Right renal cortex interstitium (tissue), 3 donors: ENCODE data around the gene PPM1L. TPM values are rescaled to one million over a fixed set of nuclear protein-coding genes. Genes with fewer than 3 reads are reported as not detected.

Source experiments
- DNase-seq, 3 donors: peaks; one replicate each; pipeline ENCODE4 v3.0.0-alpha.2; 2013; ENCODE audit warnings: low read depth in 3 of 3, low spot score in 2 of 3
- polyA plus RNA-seq, 3 donors: library from polyadenylated mRNA; unstranded; fragments of 120-200 nt; gene quantifications; one replicate each; pipeline ENCODE4 v1.2.1, GENCODE V29; 2013; ENCODE audit not compliant: insufficient read length in 3 of 3

PPM1L gene
- polyA plus RNA-seq, 3 donors, result 6.3 to 8.2 (median 8.0) TPM

DNA sequence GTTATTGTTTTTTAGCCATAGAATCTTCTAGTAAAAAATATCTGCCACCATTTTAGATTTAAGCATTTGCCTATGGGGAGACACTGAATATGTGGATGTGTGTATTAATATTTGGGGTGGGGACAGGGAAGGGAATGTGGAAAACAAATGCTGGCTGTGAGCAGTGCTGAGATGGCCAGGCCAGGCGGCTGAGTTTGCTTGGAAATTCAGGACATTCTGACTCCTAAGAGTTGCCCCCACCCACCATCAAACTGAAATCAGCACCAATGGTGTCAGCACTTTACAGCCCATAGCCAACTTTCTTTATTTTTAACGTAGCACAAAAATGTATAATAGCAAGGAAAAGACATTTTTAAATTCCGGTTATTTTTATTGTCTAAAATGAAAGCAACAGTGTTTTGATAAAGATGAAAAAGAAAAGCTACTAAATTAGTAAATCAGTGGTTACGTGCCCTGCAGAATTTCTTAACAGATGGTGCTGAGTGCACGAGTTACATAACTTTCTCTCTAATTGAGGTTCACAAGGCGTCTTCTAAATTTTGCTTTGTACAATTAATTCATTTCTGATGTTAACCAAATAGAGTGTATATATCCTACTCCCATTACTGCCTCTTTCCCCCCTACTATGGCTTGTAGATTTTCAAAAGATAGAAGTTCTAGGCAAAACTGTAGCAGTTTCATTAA lies 315.1 kb downstream of the PPM1L start:
- no peak for DNase-seq

DNA sequence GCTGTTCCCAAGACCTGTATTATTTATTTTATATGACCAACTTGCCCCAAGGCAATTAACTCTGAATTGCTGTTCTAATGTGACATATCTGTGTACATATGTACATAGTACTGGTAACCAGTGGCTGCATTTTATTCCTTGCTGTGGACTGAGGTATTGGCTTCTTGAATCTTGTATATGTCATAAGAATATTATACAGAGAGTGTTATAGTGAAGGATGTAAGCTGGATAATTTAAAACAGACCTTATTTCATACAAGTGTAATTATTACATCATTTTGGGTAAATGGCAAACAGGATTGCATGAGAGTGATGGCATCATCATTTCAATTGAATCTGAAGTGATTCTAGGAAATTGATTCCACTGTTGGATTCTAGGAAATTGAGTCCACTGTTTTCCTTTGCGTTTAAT lies 316.2 kb downstream of the PPM1L start:
- no peak for DNase-seq

DNA sequence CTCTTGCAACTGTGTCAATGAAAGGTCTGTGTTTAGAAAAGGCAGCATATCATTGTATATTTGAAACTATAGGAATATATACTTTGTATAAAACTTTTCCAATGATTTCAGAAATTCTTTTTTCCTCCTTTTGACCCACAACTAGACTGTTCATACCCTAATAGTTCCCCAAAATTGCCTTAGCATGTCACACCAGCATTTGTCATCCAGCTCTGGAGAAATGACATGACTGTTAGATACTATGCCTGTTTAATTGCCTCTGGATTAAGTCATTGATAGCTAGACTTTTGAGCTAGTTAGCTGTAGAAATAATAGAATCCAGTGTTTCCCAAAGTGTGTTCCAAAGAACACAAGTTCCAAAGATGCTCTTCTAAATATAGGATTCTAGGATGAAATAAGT lies 316.7 kb downstream of the PPM1L start:
- no peak for DNase-seq

DNA sequence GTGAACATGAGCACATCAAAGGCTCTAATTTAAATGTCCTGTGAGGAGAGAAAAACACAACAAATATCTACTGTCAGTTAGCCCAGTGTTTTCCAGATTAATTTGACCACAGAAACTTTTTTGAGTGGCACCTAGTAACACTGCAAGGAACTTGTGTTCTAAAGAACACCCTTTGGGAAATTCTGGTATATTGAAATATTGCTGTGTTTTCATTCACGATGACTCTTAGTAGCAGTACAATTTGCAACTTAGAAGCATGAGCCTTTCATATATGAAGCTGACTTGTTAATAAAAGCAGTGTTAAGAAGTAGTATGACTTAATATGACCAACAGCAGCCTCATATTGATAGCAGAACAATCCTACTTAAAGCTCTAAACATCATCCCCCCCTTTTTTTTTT lies 317.1 kb downstream of the PPM1L start:
- DNase-seq, result no peak

DNA sequence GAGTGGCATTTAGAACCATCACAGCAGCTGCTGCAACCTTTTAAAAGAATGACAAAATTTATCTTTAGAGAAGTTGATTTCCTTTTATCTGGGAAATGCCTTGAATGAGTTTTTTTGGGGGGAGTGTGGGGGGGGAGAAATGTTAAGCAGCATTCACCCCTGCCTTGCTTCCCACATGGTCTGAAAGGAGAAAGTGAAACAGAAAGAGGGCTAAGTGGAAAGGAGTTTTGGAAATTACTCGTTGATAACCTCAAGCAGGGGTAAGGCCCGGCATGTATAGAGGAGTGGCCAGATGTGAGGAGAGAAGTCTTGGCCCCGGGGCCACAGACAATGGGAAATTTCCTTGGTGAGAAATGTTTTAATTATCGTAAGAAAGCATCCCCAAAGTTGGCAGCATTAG lies 325.6 kb downstream of the PPM1L start:
- no peak for DNase-seq

DNA sequence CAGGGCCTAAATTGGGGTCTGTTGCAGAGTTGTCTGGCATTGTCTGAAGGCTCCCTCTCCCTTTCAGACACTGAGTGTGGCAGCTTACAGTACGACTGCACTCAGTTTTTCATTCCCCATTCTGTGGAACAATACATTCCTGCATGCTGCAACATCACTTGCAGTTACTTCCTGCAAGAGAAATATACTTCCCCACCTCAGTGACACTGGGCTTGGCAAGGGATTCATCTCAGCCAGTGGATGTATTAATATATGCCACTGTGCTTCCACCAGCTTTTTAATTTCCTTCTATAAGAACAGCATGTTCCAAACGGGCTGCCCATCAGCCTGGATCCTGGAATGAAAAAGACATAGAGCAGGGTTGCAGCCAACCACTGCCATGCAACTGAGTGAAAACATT lies 326.0 kb downstream of the PPM1L start:
- no peak for DNase-seq

DNA sequence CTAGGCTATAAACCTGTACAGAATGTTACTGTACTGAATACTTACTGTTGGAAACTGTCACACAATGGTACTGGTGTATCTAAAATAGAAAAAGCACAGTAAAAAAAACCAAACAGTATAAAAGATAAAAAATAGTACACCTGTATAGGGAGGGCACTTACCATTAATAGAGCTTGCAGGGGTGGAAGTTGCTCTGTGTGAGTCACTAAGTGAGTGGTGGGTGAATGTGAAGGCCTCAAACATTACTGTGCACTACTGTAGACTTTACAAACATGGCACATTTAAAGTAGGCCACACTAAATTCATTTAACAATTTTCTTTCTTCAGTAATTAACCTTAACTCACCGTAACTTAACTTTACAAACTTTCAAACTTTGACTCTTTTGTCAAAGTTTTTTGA lies 327.1 kb downstream of the PPM1L start:
- no peak for DNase-seq

DNA sequence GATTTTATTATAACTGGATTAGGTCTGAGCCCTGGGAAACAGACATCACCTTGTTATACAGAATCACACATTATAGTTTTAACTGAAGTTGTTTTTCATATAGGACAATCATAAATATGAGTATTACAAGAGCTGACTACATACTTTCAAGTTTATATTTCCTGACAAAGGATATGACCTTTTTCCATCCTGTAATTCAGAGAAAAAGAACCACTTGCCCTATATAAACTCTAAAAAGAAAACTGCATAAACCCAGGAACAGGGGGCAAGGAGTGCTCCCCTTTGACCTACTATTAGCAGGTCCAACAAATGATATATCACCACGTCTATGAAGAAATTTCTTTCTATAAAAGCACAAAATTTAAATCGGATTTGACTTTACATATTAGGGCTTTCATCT lies 328.2 kb downstream of the PPM1L start:
- no peak for DNase-seq

DNA sequence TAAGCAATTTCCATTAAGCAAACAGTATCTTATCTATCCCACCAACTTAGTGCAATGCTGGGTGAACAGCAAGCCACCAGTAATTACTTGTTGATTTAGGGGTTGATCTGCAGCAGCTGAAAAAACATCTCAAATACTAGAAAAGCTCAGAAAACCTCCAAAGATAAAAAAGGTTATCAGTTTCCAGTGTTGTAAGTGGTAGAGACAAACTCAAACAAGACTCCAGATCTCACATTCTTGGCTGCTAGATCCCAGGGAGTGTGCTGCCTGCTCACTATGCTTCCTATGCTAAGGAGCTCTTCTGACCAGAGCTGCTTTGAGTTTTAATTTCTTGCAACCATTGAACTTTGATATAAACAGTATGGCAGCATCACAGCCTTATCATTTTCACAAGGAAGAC lies 337.9 kb downstream of the PPM1L start:
- no peak for DNase-seq

DNA sequence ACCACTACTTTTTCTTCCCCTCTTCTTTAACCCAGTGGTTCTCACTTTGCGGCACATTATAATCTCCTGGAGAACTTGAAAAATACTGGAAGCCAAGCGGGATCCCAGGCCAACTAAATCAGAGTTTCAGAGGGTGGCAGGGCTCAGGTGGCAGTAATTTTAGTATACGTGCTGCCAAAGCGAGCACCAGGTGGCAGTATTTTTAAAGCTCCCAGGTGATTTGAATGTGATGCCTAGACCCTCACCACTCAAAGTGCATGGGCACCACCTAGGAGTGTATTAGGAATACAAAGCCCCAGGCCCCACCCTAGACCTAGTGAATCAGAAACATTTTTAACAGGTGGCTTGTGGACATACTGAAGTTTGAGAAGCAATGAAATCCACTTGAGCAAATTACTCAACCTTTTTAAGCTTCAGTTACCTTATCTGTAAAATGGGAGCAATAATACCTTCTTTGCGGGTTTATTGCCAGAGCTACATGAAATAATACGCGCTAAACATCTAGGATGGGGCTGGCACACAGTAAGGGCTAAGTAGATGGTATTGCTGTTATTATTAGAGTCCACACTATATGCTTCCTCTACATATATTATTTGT lies 340.8 kb downstream of the PPM1L start:
- DNase-seq, result no peak

DNA sequence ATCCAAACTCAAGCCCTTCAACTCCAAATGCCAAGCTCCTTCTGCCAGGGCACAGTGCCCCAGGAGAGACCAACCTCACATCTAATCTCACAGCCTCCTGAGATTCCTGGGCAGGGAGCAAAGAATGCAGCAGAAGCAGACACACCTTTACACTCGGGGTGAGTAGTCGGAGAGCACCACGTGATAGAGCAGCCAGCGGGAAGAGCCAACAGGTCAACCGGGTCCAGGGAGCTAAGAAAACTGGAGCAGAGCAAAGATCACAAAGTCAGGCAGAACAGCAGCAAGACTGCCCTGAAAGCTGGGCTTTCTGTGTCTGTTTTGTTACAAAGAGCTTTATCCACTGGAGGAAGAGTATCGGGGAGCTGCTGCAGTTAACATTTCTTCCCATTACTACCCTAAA lies 345.0 kb downstream of the PPM1L start:
- DNase-seq, result no peak

DNA sequence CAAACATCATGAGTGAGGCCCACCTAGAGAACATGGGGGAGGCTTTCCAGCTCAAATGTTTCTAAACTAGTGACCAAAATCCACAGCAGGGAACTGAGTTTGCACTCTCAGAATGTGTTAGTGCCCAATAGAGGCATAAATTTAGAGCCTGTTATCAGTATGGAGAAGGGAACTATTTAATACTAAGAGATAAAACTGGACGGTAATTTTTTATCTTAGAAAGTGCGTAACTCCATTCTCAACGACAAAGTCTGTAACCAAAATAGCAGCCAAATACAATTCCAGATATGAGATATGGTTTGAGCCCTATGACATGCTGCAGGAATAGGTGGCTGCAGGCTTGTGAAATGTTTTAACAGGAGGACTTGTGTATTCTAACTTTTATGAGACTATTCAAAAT lies 345.6 kb downstream of the PPM1L start:
- DNase-seq, result no peak

DNA sequence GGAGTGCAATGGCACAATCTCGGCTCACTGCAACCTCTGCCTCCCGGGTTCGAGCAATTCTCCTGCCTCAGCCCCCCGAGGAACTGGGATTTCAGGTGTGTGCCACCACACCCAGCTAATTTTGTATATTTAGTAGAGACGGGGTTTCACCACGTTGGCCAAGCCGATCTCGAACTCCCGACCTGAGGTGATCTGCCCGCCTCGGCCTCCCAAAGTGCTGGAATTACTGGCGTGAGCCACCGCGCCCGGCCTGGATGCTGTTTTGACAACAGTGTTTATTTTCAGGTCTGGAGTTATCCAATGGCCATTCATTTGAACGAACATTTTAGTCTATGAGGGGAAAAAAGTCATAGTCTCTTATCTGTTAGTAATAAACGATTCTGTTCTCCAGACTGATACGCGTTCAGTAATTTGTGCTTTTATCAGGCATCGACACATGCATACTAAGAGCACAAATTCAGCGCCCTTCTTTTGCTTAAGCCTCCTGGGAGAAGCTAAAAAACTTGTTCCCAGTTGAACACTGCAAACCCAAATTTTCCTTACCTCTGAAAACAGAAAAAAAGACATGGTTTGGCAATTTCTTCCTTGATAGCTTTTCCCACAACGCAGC lies 347.9 kb downstream of the PPM1L start:
- DNase-seq, result no peak

DNA sequence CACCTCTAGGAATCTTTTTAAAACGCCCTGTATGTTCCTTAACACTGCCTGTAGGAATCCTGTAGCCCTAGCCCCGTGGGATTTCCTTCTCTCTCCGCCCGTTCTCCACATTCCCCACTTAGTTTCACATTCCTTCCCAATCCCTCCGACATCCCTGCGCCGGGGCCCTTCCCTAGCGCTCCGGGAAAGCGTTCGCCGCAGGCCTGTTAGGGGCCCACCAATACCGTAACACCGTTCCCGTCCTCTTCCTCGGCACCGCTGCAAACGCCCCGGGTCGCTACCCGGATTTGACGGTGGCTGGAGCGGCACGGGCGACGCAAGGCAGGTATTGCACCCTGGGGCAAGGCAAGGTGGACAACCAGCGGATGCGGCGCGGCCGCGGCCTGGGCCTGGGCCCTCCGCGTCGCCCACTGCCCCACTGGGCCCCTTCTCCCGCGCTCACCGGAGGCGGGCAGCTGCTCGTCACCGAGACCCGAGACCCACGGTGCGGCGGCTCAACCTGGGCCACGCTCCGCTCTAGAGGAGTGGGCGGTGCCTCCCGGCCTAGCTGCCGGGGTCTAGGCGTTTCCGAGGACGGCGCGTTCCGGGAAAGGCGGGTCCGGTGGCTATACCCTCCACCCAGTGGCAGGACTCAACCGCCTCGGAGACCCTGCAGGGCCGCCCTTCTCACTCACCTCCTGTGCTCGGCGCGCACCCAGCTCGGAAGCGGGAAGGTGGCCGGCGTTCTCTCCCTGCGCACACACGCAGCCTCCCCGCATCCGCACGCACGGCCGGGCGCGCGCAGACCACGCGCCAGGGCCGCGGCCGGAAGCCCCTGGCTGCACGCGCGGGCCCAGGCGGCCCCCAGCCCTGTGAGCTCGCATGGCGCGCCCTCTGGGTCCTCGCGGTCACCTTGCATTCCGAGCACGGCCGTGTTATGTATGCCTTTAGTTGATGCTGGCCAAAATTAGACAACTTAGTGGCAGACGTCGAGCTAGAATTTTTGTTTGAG lies 348.8 kb downstream of the PPM1L start, which contains the start of gene B3GALNT1:
TSS of gene B3GALNT1 (minus strand) at position 789 of the 991 bp plus-strand sequence. CDS start 18,595 bp downstream, outside the sequence.
- DNase-seq, result peak; percentile 56 to 61 (median 60)

DNA sequence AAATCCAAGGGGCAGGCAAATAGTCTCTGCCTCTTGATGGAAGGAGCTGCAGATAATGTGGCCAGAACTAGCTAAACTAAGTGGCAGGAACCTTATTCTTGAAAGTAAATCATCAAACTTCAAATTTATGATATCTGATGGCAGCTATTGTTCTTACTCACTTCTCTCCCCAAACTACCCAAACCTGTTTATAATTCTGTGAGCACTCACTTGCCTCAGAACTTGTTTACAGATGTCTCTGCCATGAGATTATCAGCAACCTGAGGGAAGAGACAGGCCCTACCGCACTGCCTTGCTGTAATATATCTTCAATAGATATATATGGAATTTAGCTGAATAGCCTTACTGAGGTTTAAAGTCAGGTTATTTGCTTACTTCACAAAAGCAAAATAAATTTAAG lies 351.3 kb downstream of the PPM1L start:
- DNase-seq, result no peak

DNA sequence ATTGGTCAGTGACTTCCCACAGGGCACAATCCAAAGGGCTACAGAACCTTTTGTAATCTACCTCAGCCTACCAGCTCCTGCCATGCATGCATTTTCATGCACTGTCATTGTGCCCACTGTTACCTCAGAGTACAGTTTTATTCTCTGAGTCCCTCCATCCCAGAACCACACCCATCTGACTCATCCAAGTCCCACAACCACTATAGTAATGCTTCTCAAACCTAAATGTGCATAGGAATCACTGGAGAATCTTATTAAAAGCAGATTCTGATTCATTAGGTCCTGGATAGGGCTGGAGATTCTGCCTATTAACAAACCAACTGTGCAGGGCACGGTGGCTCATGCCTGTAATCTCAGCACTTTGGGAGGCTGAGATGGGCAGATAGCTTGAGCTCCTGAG lies 352.8 kb downstream of the PPM1L start:
- no peak for DNase-seq

DNA sequence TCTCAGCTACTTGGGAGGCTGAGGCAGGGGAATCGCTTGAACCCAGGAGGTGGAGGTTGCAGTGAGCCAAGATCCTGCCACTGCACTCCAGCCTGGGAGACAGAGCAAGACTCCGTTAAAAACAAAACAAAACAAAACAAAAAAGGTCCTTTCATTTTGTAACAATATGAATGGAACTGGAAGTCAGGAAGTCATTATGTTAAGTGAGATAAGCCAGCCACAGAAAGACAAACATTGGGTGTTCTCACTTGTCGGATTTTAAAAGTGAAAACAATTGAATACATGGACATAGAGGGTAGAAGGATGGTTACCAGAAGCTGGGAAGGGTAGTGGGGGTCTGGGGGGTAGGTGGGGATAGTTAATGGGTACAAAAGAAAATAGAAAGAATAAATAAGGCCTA lies 361.6 kb downstream of the PPM1L start:
- no peak for DNase-seq

DNA sequence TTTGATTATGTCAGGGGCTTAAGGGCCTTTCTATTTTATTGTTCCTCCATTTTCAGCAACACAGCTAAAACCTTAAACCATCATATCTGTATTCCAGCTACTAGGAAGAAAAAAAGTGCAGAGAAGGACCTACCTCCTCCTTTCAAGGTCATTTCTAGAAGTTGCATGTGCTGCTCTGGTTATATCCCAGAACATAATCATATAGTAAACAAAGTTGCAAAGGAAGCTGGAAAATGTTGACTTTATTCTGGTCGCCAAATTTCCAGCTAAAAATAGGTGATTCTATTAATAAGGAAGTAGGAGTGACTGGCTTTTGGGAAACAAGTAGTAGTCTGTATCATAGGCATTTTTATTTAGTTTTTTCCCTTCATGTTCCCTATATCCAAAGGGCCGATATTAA lies 370.5 kb downstream of the PPM1L start:
- no peak for DNase-seq
